Measurements from ENCODE around the gene HYAL1.

The HYAL1 gene, protein sequence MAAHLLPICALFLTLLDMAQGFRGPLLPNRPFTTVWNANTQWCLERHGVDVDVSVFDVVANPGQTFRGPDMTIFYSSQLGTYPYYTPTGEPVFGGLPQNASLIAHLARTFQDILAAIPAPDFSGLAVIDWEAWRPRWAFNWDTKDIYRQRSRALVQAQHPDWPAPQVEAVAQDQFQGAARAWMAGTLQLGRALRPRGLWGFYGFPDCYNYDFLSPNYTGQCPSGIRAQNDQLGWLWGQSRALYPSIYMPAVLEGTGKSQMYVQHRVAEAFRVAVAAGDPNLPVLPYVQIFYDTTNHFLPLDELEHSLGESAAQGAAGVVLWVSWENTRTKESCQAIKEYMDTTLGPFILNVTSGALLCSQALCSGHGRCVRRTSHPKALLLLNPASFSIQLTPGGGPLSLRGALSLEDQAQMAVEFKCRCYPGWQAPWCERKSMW

DNA sequence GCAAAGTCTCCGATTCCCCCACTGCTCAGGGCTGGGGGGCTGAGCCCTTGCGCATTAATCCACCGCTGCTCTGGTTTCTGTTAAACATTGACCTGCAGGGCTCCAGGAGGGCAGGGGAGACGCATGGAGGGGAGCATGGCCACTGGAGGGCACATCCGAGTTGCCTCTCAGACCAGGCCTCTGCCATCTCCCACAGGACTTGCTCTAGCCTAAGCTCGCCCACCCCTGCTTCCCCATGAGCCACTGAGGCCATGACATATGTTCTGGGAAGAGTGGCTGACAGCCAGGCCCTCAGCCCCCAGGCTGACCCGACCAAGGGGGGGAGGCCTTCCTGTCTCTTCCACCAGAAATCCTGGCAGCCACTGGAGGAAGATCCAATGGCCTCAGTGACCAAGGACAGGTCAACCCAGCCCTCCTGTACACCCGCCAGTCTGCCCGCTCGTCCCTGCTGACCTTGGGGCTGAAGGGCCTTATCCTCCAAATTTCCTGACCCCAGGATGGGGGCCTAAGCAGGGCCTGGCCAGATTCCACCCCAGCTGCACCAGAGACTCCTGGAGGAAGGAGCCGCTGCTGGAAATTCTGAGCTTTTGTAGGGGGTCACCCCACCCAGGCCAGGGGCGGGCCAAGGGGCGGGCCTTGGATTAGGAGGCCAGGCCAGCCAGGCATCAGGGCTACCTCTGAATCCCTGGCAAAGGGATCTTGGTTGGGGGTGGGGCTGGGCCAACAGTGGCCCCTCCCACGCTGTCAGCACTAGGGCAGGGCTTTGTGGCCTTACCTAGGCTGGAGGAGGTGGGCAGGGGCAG, at the start of gene HYAL1:
Gene HYAL1, minus strand, starts transcription at position 562 of the 803 bp plus-strand sequence. CDS start 618 bp downstream, outside the sequence.
- no peak for DNase-seq (ENCODE audit: low read depth in 2 of 2)

DNA sequence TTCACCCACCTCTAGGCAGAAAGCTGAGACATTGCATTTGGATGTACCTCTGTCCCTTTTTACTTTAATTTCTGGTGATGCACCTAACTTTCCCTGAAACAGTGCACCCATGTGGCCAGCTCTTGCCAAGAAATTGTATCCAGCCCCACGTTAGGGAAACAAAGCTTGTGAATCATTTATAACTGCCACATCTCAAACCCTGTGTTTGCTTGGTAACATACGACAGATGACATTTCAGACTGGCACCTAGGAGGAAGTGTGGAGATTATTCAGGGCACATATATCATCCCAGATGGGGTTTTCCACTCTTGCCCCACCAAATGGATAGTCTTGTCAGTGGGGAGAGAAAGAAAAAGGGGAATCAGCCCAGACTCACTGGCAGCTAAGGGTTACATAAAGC, 49.4 kb upstream of the HYAL1 start:
- DNase-seq (ENCODE audit: low read depth in 2 of 2): no peak

- DNase-seq (ENCODE audit: low read depth in 2 of 2): no peak
Measured at GRCh38 chr3:50351323-50351697, 47.9 kb upstream of the HYAL1 start.

- peak; percentile 98 for DNase-seq (ENCODE audit: low read depth in 2 of 2)
Measured at GRCh38 chr3:50350527-50351322, 47.4 kb upstream of the HYAL1 start, which contains the start of the genes CYB561D2 and NPRL2. Gene CYB561D2, plus strand, starts transcription at chr3:50350862. Its CDS starts 572 bp downstream, at chr3:50351434. Gene NPRL2, minus strand, starts transcription at chr3:50350775. Its CDS starts 123 bp downstream, at chr3:50350652.

DNA sequence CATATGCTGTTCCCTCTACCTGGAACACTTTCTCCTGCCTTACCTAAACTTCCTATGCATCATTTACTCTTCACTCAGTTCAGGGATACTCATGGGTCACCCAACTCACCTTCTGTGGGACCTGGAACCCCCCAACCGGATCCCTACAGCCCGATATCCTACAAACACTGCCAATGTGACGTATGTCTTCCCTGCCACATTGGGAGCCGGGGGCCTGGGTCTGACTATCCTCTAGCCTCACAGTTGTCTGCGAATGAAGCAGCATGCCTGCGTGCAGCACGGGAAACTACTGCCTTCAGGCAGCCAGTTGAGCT, 46.8 kb upstream of the HYAL1 start:
- no peak for DNase-seq (ENCODE audit: low read depth in 2 of 2)

GRCh38 chr3:50347187-50347813, 43.9 kb upstream of the HYAL1 start:
- DNase-seq (ENCODE audit: low read depth in 2 of 2): peak; percentile 58 to 64

DNA sequence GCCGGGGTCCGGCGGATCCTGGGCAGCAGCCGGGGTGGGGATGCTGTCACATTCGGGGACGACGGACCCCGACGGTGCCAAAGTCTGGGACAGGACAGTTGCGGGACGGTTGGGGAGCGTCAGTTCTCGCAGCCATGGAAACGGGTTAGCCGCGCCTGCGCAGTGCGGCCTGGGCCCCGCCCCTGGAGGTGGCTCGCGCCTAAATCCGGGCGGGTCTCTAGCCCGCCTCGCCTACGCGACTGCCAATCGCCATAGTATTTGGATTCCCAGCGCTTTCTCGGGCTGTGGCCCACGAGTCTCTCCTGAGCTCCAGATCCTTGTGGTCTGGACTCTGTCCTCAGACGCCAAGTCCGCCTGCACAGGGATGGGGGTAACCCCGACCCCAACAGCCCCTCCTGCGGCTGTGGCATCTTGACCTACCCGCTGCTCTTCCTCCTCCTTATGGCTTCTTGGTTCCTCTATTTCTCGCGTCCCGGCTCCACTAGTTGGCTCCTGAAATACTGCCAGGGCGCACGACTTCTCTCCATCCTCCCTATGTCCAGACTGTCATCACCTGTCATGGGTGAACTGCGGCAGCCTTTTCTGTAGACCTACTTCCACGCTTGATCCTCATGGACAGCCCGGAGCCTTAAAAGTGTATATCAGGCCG, 42.3 kb upstream of the HYAL1 start, which contains the start of gene ZMYND10:
Gene ZMYND10, minus strand, starts transcription at position 147 of the 649 bp plus-strand sequence. CDS start 153 bp downstream, outside the sequence.
- DNase-seq (ENCODE audit: low read depth in 2 of 2): peak; percentile 56 to 74

DNA sequence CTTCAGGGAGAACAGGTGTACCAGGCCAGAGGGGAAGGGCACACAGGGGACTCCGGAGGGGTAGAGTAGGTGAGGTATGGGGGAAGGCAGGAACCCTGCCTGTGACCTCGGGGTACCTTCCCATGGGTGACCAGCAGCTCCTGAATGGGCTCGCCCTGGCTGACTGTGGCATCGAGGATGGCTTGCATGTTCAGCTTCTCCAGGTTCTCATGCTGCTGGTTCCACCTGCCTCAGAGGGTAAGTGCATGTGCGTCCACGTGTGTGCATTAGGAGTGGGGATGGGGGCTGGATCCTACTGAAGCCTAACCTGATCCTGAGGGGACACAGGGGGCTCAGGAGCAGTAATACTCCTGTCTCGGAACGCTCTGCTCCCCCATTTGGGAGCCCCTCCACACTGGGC, 41.6 kb upstream of the HYAL1 start:
- no peak for DNase-seq (ENCODE audit: low read depth in 2 of 2)

DNA sequence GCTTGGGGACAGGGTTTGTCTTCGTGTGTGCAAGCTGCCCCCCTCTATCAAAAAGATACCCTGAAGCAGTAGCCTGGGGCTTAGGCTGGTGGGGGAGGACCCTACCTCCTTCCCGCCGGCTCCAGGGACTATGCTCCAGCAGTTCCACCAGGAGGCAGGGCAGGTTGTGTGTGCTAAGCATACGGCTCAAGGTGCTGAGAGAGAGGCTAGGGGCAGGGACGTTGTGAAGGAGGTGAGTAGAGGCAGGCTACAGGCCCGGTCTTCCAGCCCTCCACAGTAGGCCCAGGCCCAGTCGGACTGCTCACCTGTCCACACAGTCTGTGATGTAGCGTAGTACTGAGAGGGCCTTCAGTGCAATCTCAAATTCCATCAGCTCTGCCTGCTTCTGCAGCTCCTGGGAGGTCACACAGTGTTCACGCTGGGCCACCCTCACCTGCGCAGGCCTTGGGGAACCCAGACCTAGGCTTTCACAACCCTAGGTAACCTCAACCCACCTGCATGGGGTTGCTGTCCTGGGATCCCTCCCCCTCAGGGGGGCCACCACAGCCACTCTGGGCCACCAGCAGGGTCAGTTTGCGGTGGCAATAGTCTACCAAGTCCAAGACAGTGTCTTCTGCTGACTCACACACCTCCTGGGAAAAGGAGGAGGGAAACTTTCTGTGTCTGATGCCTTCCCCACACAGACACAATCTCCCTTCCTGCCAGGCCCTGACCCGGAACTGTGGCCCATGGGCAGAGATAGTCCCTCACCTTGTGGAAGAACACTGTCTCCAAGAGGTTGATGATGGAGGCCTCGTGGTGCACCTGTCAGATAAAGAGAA, 39.6 kb upstream of the HYAL1 start:
- DNase-seq (ENCODE audit: low read depth in 2 of 2): no peak

GRCh38 chr3:50341996-50342650, 38.7 kb upstream of the HYAL1 start:
- DNase-seq (ENCODE audit: low read depth in 2 of 2): no peak

DNA sequence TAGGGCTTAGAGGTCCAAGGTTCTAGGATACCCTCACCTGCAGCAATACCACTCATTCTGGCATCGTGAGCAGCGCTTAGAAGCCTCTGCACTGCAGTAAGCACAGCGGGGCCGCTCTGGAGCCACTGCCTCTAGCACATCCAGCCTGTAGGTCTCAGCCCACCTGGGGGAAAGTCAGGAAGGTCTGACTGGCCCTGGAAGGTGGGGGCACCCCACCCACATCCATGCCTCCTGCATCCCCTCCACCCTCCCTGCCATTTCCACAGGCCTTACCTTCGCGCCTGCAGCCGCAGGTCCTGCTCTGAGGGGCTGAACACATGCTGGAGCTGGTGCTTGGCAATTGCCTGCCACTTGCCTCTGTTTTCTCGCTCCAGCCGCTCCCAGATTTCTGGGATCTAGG, 38.2 kb upstream of the HYAL1 start:
- no peak for DNase-seq (ENCODE audit: low read depth in 2 of 2)

- DNase-seq (ENCODE audit: low read depth in 2 of 2): peak in 1 of 2 donors; percentile 71
Measured at GRCh38 chr3:50340448-50341329, 37.3 kb upstream of the HYAL1 start, which contains the start of gene RASSF1. Gene RASSF1, minus strand, starts transcription at chr3:50340836. Its CDS starts 31 bp downstream, at chr3:50340805.

GRCh38 chr3:50340147-50340447, 36.7 kb upstream of the HYAL1 start:
- DNase-seq (ENCODE audit: low read depth in 2 of 2): no peak

DNA sequence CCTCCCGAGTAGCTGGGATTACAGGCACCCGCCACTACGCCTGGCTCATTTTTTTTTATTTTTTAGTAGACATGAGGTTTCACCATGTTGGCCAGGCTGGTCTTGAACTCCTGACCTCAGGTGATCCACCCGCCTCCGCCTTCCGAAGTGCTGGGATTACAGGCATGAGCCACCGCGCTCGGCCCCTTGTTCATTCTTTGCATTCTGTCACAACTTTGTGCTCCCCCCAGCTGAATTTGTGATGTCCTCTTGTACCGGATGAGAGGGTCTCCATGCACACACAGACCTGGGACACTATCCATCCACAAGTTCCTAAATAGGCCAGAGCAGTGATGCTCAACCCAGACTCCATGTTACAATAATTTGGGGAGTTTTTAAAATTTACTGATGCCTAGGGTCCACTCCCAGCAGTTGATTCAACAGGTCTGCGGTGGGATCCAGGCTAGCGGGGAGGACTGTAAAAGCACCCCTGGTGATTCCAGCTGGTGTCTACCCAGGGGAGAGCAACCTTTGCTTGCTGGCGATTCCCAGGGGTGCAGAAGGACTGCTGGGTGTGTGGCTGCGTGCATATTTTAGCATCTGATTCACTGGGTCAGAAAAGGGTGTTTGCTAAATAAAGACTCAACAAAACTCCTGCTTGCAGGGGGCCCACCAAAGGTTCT, 36.2 kb upstream of the HYAL1 start:
- no peak for DNase-seq (ENCODE audit: low read depth in 2 of 2)

GRCh38 chr3:50338965-50339364, 35.6 kb upstream of the HYAL1 start:
- DNase-seq (ENCODE audit: low read depth in 2 of 2): no peak

- DNase-seq (ENCODE audit: low read depth in 2 of 2): peak; percentile 94 to 97
Measured at GRCh38 chr3:50337175-50337861, 33.9 kb upstream of the HYAL1 start.

DNA sequence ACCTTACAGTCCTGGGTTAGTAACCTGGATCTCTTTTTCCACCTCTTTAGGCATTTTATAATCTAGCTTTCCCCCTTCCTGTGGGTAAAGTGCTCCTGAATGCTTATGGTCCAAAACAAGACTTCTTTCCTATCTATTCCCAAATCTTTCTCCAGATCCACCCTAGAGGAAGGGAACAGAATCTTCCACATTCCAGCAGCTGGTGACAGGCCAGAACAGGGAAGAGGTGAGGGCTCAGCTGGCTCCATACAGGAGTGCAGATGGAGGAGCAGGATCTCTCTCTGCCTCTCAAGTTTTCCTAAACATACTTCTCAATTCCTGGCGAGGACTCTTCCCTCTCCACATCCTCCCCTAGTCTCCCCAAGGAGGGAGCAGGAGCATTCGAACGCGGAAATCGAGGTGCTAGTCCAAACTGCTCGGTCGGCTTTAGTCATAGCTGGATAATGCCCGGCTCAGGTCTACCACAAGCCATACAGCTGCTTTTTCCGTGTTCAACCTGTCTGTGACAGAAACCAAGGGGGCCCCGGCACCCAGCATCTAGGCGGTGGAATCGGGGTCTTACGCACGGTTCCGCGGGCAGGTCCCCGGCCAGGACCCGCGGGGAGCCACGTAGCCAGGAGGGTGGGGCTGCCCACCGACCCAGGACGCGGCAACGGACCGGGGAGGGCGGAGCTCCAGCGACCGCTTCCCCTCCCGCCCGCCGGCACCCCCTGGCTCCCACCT, 33.2 kb upstream of the HYAL1 start:
- no peak for DNase-seq (ENCODE audit: low read depth in 2 of 2)

All from activated CD4-positive, alpha-beta T cell treated with anti-CD3 and anti-CD28 coated beads for 24 hours (primary cell).